ENCODE measurements around the gene NHERF1.

Gene NHERF1

GRCh38 chr17:74768069-74768762, 19.8 kb downstream of the NHERF1 start:
- no peak for DNase-seq (ENCODE audit: low spot score)

- no peak for DNase-seq (ENCODE audit: low spot score)
These were observed 20.3 kb downstream of the NHERF1 start for GRCh38 chr17:74768763-74769114.

GRCh38 chr17:74769266-74769855, 20.9 kb downstream of the NHERF1 start:
- no peak for DNase-seq (ENCODE audit: low spot score)

- DNase-seq (ENCODE audit: low spot score) = no peak
These were observed 21.5 kb downstream of the NHERF1 start for GRCh38 chr17:74769856-74770497.

- DNase-seq (ENCODE audit: low spot score) = no peak
These were observed 22.3 kb downstream of the NHERF1 start for GRCh38 chr17:74770498-74771318.

- no peak for DNase-seq (ENCODE audit: low spot score)
These were observed 23.0 kb downstream of the NHERF1 start for GRCh38 chr17:74771319-74771914.

GRCh38 chr17:74772053-74772452, 23.6 kb downstream of the NHERF1 start:
- no peak for DNase-seq (ENCODE audit: low spot score)

- no peak for DNase-seq (ENCODE audit: low spot score)
These were observed 25.0 kb downstream of the NHERF1 start for GRCh38 chr17:74773414-74773813.

GRCh38 chr17:74773871-74774286, 25.5 kb downstream of the NHERF1 start:
- no peak for DNase-seq (ENCODE audit: low spot score)

GRCh38 chr17:74775409-74776043, 27.1 kb downstream of the NHERF1 start:
- DNase-seq (ENCODE audit: low spot score) = no peak

GRCh38 chr17:74776044-74776962, 27.9 kb downstream of the NHERF1 start, which contains the start of gene NAT9:
Gene NAT9, minus strand, starts transcription at chr17:74776345. Its CDS starts 647 bp downstream, at chr17:74775698.
- peak; percentile 100 for DNase-seq (ENCODE audit: low spot score)

GRCh38 chr17:74776990-74777389, 28.6 kb downstream of the NHERF1 start:
- DNase-seq (ENCODE audit: low spot score) = no peak

GRCh38 chr17:74777901-74778515, 29.6 kb downstream of the NHERF1 start:
- no peak for DNase-seq (ENCODE audit: low spot score)

GRCh38 chr17:74778960-74779359, 30.5 kb downstream of the NHERF1 start:
- DNase-seq (ENCODE audit: low spot score) = no peak

- DNase-seq (ENCODE audit: low spot score) = no peak
These were observed 31.1 kb downstream of the NHERF1 start for GRCh38 chr17:74779501-74779900.

- no peak for DNase-seq (ENCODE audit: low spot score)
These were observed 31.5 kb downstream of the NHERF1 start for GRCh38 chr17:74779948-74780400.

GRCh38 chr17:74780443-74781238, 32.2 kb downstream of the NHERF1 start:
- no peak for DNase-seq (ENCODE audit: low spot score)

GRCh38 chr17:74782571-74782970, 34.1 kb downstream of the NHERF1 start:
- no peak for DNase-seq (ENCODE audit: low spot score)
